ENCODE data around the gene MYO1G.
"Not testable (repeated sequence)": the region's sequence is repeated elsewhere in the genome, so short reads cannot be mapped to it uniquely, and the experiment has no call there.

The MYO1G gene

DNA sequence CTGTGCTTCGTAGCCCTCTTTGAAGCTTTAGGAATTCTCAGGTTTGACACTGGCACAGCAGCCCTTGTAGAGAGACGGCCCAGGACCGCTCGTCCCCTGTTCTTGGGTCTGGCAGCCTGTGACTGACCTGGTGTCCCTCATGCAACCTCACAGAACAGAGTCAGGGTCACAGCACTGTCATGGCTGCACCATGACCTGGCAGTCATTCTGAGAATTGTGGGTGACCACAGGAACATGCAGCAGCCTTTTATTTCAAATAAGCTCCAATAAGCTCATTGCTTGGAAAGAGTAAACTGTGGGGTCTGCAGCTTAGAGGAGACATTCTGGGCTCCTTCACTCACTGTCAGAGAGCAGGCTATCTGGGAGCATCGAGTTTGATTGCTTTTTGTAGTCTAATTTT, 42.5 kb downstream of the MYO1G start:
- no peak for DNase-seq (ENCODE audit: low read depth)

DNA sequence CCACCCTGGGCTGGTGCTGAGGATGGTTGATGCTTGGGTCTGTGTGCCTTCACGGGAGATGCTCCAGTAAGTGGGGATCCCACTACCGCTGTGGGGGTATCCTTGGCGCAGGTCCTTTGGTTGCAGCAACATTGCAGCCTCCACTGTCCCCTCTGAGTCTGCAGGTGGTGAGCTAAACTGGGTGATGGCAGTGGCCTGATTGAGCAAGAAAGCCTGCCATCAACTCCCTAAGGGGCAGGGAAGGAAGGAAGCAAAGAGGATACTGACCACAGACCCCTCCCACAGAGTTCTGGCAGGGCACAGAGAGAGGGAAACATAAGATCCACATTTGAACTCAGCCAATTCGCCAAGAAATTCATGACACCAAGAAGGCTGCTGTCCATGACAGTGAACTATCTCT, 43.2 kb downstream of the MYO1G start:
- DNase-seq (ENCODE audit: low read depth), result no peak

DNA sequence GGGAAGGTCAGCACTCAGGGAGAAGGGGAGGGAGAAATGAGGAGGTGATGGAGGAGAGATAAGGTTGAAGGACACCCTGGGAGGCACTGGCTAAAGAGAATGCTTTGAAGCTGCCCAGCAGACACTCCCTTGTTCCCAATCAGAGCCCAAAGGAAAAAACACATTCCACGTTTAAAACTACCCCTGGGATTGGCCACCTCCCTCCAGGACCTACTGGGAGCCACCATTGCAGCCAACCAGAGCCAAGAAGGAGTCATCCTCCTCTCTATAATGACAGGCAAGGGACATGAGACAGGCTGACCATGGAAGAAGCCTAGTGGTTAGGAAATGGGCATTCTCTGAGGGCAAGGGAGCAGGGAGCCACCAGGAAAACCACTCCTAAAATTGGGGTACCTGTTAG, 43.8 kb downstream of the MYO1G start:
- no peak for DNase-seq (ENCODE audit: low read depth)

DNA sequence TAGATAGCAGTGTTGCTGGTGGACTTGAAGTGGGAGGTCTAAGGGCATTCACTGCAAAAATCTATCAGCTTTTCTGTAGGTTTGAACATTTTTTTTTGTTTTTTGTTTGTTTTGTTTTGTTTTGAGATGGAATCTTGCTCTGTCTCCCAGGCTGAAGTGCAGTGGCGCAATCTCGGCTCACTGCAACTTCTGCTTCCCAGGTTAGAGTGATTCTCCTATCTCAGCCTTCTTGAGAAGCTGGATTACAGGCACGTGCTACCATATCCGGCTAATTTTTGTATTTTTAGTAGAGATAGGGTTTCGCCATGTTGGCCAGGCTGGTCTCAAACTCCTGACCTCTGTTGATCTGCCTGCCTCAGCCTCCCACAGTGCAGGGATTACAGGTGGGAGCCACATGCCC, 44.3 kb downstream of the MYO1G start:
- not testable (repeated sequence) for DNase-seq (ENCODE audit: low read depth)

DNA sequence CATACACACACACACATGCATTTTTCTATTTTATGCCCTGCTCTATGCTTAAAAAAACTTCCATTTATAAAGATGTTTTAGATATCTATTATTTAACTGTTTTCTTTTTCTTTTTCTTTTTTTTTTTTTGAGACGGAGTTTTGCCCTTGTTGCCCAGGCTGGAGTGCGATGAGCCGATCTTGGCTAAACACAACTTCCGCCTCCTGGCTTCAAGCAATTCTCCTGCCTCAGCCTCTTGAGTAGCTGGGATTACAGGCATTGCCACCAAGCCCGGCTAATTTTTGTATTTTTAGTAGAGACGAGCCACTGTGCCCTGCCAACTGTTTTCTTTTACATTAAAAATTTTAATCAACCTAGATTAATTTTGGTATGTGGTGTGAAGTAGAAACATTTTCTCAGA, 47.9 kb downstream of the MYO1G start:
- DNase-seq (ENCODE audit: low read depth), result no peak

DNA sequence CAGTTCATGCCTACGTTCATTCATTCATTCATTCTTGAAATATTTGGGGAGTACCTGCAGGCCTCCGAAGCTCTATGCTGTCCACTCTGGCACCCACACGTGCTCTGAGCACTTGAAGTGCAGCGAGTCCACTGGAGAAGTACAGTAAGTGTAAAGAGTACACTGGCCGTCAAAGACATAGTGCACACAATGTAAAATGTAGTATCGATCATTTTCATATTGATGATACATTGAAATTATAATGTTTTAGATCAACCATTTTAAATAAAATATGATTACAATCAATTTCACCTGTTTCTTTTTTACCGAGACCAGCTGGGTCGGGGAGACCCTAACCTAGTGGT, 56.5 kb downstream of the MYO1G start:
- DNase-seq (ENCODE audit: low read depth), result no peak

DNA sequence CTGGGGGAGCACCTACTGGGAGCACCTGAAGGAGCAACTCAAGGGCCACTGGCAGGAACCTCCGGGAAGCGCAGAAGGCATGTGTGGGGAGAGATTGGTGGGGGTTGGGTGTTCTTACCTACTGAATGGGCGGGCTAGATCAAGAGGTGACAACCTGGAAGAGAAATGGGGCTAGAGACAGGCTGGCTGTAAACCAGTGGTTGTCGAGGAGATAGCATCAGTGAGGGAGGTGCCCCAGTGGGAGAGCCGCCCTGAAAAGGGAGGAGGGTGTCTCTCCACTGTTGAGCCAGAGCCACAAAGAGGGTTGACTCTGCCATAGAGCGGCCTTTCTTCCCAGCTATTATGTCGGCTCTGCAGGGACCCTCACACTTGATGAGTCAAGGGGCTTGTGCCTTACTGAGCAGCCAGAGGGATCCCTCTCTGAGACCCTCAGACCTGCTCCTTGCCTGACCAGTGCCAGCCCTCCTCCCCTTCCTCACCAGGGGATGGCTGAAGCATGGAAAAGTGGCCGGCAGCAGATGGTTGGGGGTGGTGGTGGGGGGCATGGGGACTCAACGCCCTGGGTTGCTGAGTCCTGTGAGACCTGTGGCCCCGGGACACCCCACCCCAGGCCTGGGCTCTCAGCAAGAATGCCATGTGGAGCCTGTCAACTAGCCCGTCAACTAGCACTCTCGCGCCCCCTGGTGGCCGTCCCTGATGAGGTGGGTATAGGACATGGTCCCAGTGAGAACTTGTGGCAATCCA, 57.0 kb downstream of the MYO1G start:
- DNase-seq (ENCODE audit: low read depth), result peak; percentile 79

DNA sequence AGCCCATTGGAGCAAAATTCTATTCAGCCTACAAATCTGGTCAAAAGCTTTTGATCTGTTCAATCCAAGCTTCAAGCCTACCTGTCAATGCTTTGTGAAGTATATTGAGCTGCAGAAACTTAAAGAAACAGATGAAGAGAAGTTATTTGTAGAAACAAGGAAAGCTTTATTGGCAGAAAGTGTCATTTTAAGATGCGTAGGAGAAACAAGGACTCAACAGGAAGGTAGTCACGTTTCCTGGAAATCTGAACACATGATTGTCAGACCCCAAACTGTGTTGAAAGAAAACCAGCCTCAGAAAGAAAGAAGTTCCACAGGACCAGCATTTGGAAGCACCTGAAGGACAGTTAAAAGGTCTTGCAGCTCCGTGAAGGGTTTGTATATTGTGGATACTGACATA, 58.7 kb downstream of the MYO1G start:
- no peak for DNase-seq (ENCODE audit: low read depth)

DNA sequence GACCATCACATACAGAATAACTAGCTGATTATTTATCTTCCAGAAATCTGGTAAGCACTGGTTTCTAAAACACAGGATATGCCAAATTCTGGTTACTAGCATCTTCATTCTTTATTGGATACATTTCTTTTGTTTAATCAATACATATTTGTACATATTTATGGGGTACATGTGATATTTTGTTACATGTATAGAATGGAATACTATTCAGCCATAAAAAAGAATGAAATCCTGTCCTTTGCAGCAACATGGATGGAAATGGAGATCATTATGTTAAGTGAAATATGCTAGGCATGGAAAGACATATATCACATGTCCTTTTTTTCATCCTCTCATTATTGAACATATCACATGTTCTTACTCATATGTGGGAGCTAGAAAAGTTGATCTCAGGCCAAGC, 60.8 kb downstream of the MYO1G start:
- no peak for DNase-seq (ENCODE audit: low read depth)

DNA sequence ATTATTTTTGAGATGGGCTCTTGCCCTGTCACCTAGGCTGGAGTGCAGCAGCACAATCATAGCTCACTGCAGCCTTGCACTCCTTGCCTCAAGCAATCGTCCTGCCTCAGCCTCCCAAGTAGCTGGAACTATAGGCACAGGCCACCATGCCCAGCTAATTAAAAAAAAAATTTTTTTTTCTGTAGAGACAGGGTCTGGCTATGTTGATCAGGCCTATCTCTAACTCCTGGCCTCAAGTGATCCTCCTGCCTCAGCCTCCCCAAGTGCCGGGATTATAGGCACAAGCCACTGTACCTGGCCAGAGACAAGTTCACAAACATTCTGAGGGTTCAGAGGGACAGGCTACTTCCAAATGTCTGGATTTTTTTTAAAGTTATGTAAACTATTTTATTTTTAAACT, 61.4 kb downstream of the MYO1G start:
- no peak for DNase-seq (ENCODE audit: low read depth)

DNA sequence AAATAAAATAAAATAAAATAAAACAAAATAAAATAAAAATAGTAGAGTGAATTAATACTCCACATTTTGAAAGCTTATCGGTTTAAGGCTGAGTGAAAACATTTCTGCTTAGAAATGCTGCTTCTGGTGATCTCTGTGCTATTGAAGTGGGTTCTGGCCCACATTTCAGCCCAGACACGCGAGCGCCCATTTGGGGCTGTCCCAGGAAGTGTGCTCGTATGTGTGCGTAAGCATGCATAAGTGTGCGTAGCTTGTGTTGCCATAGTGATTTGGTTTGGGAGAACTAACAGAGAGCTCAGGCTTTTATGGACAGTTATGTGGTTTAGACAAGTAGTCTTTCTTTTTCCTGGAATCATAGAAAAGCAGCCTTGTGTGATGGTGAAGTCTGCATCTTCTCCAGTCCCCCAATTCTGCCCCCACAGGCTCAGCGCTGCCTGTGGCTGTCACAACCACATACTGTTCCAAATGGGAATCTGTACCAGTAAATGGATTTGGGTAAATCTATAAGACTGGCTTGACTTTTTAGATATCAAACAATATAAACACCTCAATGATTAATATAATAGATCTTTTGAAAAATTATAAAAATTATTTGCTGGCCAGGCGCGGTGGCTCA, 63.7 kb downstream of the MYO1G start:
- DNase-seq (ENCODE audit: low read depth), result peak; percentile 30

DNA sequence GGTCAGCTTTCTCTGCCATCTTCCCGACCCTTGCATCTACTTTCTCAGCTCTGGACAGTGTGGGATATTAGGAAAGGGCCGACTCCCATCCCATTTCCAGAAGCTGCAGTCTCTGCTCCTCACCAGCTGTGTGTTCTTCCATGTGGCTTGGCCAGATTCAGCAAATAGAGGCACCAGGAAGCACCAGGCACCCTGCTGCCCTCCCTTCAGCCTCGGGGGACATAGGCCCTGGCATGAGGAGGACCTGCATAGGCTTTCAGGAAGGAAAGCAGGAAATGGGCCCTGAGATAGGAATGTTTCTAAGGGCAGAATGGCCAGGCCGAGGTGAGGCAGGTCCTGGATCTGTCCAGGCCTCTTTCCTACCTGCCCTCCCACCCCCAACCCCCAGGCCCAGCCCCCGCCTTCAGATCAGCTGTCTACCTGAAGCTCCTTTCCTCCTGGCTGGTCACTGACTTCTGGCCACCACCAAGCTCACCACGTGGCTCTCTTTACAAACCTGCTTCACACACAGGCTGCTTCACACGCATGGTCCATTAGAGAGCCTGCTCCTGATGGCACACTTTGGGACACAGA, 66.0 kb downstream of the MYO1G start:
- no peak for DNase-seq (ENCODE audit: low read depth)

All from stimulated activated CD8-positive, alpha-beta memory T cell treated with anti-CD3 and anti-CD28 coated beads, Interleukin-12 subunit alpha, Interleukin-12 subunit beta, amount 100 ng/mL, for 4 hours (primary cell).